Measurements from ENCODE around the gene SLC28A1.

Gene SLC28A1

DNA sequence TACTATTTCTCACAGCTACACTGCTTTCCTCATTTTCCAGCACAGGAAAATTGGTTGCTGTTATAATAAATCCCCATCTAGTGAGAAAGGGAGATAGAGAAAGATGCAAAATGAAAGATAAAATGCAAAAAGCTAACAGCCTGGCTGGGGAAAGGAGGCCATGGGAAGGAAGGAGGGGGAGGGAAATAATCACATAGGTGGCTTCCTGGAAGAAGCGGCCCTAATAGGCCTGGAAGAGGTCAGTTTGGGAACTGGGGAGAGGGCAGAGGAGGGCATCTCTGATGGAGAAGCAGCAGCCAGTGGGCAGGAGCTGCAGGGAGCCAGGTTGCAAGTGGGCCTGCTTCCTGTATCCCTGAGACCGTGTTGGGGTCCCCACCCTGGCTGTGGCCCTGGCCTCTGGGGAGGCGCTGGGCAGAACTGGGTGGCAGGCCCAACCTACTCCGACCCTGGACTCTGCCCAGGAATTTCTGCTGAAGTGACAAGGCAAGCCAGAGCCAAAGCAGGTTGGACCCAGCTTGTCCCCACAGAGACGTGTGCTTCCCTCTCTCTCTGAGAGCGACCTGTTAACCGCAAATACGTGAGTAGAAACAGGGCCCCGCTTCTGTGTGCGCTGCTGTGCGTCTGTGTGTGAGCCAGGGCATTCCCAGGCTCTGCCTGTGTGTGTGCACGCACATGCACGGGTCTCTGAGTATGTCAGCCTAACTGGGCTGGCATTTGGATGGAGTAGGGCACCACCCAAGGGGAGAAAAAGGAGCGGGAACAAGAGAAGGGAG, 1.9 kb downstream of the SLC28A1 start:
- DNase-seq = no peak

DNA sequence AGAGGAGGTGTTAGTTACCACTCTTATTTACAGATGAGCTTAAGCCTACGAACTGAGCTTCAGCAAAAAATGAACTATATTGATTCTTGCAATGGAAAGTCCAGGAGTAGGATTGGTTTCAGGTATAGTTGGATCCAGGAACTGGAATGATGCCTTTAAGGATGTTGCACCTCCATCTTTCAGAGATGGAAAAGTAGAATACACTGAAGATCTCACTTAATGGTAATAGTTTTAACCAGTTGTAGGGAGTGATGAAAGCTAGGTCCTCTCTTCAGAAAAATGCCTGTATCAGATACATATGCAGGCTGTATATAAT, 2.5 kb downstream of the SLC28A1 start:
- no peak for DNase-seq

DNA sequence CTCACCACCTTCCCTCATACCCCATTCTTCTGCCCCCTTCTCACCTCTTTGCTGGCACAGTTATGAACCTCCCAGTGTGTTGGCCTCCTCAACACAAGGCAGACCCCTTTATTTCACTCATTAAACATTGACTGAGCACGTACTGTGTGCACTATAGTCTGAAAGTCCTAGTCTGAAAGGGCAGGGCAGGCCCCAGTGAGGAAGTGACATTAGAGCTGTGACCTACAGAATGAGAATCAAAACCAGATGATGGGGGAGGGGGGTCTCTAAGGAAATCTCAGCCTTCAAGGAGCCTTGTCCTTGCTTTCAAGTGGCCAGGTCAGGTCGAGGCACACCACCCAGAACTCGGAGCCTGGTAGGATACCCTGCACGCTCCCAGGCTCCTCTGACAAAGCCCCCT, 3.5 kb downstream of the SLC28A1 start:
- no peak for DNase-seq

DNA sequence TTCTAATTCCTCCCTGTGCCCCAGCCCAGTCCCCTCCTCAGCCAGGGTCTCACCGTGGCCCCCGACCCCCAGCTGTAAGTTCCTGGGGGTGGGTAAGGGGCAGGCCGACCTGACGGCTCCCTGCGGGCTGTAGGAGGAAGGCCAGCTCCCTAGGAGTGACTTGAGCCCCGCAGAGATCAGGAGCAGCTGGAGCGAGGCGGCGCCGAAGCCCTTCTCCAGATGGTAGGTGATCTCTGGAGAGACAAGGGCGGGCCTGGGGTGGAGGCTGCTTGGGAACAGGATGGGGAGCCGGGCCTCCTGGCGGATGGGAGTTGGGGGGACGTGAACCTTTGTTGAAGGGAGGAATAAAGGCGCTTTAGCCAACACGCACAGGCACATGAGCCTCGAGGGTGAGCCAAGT, 4.2 kb downstream of the SLC28A1 start:
- no peak for DNase-seq

DNA sequence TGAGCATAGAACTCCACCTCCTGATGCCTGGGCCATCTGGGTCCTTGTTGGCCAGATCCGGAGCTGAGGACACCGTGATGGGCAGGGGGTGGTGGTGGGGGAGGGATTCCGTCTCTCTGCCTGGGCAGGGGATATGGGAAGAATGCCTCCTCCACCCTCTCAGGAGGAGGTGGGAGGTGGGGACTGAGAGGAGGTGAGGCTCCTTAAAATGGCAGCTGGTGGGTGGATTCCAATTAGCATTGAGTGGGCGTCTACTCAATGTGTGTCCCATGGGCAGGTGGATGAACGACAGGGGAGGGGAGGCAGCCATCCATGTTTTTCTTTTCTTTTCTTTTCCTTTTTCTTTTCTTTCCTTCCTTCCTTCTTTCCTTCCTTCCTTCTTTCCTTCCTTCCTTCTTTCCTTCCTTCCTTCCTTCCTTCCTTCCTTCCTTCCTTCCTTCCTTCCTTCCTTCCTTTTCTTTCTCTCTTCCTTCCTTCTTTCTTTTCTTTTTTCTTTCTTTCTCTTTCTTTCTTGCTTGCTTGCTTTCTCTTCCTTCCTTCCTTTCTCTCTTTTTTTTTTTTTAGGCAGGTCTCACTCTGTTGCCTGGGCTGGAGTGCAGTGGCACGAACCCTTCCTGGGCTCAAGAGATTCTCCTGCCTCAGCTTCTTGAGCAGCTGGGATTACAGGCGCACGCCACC, 5.0 kb downstream of the SLC28A1 start:
- no peak for DNase-seq

DNA sequence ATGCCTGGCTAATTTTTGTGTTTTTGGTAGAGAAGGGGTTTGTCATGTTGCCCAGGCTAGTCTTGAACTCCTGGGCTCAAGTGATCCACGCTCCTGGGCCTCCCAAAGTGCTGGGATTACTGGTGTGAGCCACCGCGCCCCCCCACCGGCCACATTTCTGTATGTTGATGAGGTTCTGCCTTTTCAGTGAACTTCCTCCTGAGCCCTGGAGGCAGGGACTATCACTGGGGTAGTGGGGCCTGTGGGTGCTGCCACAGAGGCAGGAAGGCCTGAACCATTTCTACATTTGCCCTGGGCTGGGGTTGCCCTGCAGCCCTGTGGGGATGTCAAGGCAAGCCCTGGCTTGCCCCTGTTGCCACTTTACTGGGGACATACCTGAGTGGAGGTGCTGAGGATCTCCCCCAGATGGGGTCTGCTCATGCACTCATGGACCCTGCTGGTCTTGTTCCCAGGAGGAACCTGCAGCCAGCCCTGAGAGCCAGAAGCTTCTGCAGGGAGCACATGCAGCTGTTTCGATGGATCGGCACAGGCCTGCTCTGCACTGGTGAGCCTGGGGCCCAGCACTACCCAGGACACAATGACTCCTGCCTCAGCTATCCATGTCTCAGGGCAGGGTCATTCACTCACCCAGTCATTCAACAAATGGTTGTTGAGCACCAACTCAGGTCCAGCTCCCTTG, 5.7 kb downstream of the SLC28A1 start:
- no peak for DNase-seq

DNA sequence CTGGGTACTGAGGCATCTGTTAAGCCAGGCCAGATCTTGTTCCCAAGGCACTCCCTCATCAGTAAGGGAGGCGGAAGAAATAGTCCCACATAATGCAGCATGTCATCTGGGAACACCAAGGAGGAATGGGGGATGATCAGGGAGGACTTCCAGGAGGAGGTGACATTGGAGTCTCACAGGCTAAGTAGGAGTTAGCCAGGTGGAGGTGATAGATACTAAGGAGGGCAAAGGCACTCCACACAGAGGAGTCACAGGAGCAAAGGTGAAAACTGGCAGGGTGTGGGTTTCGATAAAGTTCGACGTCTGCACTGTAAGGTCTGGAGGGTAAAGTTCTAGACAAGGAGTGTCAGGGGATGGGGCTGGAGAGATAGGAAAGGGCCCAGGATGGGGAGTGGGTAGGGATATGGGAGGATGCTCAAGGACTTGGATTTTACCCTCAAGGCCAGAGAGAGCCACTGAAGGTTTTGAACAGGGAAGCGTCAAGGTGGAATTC, 6.3 kb downstream of the SLC28A1 start:
- no peak for DNase-seq

DNA sequence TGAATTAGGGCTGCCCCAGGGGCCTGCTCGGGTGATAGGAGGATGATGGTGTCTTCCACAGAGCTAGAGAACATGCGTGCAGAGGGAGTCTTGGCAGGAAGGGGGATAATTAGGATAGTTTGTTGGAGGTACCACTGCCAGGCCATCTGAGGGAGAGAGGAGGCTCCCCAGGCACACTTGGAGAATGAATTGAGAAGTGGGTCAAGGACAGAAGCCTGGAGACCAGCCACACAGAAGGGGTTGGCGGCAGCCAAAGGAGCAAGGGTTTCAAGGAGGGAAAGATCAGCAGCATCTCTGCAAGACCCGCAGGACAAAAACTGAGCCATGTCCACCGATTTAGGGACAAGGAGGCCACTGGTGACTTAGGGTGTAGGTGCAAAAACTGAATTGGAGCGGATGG, 6.9 kb downstream of the SLC28A1 start:
- no peak for DNase-seq

DNA sequence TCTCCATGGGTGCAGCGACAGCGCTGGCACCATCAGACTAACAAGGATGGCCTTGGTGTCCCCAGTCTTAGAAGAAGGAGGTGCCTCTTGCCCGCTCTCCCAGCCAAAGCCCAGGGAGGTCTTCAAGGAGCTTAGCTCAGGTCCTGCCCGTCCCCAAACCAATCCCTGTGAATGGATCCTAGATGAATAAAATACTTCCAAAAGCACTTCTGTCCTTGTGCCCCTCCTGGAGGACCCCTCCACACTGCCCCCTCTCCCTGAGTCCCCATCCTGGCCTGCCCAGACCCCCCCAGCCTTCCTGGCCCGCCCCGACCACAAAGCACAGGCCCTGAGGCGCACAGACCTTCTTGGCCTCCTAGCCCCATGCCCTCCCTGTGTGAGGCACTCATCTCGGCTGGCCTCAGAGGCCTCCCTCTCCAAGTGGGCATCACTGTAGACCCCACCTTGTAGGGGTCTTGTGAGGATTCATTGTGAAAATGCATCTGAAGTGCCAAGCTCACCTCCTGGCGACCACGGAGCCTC, 8.4 kb downstream of the SLC28A1 start:
- no peak for DNase-seq

DNA sequence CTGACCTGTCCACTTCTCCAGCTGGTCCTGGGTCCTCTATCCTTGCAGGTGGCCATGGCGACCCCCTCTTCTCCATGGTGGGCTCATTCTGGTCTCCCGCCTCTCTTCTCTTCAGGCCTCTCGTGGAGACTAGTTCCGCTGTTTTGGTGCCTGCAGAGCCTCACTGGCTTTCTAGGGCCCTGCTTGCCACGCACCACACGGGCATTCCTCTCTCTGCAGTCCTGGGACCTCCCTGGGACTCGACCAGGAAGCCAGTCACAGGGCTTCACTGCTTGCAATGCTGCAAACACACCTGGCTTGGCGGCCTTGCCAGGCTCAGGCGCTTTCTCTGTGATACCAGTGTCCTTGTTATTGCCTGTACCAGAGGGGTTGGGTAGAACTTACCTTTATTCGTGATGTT, 9.1 kb downstream of the SLC28A1 start:
- no peak for DNase-seq

DNA sequence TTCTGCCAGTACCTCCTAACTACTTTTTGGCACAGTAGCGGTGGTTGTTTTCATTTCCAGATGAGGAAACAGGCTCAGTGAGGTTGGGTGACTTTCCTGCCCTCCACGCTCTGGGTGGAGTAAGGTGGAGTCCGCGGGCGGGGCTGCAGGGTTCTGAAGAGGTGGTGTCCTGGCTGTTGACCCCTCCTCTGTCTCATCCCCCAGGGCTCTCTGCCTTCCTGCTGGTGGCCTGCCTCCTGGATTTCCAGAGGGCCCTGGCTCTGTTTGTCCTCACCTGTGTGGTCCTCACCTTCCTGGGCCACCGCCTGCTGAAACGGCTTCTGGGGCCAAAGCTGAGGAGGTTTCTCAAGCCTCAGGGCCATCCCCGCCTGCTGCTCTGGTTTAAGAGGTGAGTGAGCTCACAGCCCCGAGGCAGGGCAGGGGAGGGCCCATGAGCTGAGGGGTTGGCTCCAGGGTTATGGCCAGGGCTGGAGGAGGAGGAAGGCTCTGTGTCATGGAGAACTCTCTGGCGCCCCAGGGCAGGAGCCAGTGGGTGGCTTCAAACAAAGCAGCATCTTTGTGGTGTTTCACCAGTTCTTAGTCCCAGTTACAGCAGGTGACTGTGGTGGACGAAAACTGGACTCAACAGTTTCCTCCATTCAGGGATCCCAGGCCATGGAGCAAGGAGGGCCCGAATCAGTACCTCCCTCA, 10.4 kb downstream of the SLC28A1 start:
- DNase-seq = no peak

DNA sequence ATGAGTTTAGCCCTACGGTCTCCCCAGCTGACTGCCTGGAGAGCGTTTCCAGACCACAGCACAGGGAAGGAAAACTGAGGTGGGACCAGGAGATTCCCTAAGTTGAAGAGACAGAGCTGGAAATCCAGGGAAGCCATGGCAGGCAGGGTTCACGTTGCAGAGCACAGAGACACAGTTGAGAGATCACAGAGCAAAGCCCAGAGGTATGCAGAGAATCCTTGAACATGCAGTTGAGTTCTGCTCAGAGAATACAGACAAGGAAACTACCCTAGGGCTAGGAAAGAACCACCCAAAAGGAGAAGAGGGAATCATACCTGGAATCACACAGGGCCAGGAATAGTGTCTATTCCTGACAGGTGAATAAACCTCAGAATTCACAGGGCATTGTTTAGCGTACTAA, 14.3 kb downstream of the SLC28A1 start:
- no peak for DNase-seq

DNA sequence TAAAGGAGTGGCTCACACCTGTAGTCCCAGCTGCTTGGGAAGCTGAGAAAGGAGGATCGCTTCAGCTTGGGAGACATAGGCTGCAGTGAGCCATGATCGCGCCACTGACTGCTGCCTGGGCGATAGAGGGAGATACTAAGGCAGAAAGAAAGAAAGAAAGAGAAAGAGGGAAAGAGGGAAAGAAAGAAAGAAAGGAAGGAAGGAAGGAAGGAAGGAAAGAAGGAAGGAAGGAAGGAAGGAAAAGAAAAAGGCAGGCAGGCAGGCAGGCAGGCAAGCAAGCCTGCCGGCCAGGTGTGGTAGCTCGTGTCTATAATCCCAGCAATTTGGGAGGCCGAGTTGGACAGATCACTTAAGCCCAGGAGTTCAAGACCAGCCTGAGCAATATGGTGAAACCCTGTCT, 15.3 kb downstream of the SLC28A1 start:
- DNase-seq = no peak

DNA sequence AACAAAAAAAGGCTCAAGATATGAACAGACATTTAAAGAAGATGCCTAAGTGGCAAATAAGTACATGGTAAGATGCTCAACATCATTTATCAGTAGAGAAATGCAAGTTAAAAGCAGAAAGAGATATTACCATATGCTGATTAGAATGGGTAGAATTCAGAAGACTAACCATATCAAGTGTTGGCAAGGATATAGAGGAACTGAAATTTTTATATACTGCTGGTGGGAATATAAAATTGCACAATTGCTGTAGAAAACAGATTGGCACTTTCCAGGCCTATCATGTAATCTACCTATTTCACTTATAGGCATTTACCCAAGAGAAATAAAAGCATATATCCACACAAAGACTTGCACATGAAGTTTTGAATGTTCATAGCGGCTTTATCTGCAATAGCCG, 17.1 kb downstream of the SLC28A1 start:
- no peak for DNase-seq

DNA sequence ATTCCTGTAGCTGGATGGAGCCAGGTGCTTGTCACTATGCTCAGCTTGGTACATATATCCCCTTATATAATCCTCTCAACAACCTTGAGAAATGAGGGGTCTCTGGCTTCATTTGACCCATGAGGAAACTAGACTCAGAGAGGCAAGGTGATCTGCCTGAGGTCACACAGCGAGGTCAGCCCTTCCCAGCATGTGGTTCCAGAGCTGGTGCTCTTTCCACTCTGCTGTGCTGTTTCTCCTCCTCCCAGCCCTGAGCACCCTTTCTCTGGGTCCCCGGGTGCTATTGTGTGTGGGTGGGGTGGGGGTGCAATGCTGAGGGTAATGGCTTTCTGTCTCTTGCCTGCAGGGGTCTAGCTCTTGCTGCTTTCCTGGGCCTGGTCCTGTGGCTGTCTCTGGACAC, 19.3 kb downstream of the SLC28A1 start:
- DNase-seq = no peak

DNA sequence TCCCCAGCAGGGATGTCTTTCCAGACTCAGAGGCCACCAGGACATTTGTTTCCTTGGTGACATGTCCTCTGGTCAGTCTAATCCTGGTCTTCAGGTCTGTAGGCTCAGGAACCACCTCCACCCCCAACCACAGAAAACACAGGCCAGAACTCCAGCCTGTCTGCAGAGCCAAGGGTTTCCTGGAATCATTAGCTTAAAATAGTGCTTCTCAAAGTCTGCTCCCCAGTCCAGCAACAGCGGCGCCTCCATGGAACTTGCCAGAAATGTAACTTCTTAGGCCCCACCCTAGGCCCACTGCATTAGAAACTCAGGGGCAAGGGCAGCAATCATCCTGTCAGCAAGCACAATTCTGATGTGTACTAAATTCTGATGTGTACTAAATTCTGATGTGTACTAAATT, 20.0 kb downstream of the SLC28A1 start:
- no peak for DNase-seq

DNA sequence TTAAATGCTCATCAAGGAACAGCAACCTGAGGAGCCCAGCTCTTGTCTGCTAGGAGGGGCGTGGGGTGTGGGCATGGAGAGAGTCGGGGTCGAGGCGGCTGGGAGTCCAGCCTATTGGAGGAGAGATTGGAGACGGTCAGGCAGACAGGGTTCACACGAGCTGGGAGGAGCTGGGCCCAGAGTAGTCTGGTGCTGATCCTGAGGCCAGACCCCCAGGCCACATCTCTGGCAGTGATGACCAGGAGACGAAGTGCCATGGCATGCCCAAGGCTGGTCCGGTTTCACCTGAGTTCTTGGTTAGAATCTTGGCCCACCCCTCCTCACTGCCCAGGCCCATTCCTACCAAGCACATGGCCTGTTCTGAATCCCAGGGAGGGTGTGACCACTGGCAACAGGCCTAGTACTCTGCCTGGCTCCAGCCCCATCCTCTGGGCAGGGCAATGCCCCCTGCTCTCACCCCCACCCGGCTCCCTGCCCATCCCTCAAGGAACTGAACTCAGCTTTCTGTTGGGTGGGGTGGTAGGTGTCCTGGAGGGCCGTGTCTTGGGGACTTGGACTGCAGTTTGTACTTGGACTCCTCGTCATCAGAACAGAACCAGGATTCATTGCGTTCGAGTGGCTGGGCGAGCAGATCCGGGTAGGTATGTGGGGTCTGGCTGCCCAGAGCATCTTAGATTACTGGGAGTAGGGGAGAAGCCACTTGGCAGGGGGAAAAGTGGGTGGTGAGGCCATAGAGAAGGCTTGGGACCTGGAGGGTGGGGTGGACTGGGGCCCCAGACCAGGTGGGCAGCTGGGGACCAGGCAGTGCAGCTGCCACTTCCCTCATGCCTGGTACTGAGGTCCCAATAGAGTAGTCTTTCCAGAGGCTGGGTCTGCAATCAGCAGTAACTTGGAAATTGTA, 20.8 kb downstream of the SLC28A1 start:
- no peak for DNase-seq

DNA sequence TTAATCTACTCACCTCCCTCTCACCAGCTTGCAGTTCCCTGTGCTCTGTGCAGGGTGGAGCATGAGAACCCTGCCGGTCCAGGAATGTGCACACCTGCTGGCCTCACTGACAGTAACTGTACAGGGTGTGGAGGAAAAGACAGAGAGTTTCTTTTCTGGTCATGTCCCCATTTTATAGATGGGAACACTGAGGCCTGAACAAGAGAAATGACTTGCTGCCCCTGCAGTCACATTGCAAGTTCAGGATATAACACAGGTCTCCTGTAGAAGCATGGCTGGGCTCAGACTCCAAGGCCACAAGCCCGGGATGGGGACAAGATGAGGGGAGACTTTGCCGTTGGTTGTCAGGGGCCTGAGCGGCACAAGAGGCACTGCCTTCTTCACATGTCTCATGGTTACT, 23.3 kb downstream of the SLC28A1 start:
- DNase-seq = no peak

DNA sequence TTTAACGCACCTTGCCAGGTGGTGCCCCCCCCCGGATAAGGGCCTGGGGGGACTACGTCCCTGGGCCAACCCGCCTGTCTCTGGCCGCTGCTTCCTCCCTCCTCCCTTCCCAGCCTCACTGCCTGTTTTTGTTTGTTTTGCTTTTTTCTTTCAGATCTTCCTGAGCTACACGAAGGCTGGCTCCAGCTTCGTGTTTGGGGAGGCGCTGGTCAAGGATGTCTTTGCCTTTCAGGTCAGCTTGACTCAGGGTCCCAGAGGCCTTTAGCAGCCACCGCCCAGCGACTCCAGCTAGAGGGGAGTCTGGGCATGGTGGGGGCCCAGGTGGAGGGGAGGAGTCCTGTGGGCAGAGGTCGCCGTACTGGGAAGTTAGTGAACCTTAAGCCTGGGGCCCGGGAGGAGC, 24.1 kb downstream of the SLC28A1 start:
- DNase-seq = no peak

DNA sequence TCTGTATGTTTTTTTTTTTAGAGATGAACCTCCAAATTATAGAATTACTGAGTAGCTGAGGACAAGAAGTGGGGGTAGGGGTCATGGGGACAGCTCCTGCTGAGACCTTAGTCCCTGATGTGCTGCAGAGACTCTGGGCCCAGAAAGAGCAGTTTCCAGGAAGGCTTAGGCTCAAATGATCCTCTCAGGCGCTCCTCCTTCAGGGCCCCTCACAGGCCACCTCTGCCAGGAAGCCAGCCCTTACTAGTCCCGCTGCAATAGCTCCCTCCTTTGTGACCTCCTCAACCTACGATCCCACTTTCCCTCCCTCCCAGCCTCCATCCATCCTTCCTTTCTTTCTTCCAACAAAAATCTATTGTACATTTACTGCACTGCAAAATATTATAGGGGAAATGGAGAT, 24.6 kb downstream of the SLC28A1 start:
- DNase-seq = no peak

DNA sequence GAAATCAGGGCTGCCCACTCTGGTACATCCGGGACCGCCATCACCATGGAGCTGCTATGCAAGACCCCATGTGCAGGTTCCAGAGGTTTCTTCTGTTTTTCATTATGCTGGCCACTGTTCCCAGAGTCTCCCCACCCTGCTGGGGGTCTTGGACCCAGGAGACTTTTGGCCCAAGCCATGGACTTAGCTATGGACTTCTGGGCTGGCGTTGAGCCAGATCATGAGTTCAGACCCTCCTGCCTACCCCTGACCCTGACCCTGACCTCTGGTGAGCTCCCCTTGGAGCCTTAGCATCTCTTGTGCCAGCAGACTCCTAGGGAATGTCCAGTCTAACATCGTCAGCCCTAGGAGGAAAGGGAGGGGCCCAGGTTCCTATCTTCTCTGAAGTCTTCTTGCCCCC, 25.3 kb downstream of the SLC28A1 start:
- DNase-seq = no peak

DNA sequence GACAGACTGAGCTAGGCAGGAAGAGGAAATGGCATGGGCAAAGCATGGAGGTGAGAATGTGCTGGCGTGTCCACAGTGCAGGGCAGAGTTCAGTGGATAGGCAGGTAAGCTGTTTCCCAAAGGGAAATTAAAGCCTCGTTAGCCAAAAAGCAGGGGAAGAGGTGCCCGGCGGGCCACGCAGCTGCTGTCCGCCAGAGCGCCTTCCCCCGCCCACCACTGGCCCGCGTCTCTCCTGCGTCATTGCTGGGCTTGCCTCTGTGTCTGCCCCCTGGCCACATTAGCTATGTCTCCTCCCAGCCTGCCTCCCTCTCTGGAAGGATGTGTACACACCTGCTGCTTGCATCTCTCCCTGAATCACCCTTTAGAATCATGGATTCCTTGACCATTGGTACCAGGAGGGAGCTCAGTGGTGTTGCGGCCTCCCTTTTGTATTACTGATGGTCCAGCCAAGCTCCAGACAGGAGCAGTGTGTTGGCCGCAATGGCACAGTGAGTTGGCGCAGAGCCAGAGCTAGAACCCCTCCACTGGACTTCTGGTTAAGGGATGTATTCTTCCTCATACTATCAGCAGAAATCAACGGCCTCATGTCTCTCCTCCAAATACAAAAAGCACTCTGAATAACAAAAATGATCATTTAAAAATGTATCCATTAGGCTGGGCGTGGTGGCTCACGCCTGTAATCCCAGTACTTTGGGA, 26.6 kb downstream of the SLC28A1 start:
- no peak for DNase-seq

Data from CD4-positive, alpha-beta T cell treated with Interleukin-21 for 1 hour (primary cell).